Thyroid gland (tissue), 4 donors: Measurements from ENCODE around the gene AOC3.

Experiments
- CTCF ChIP-seq, 6 experiments: fragments of 200-600 bp in 3 of 6; fragments of 450-650 bp in 3 of 6; sonication (generic) in 3 of 6; IDR thresholded peaks; one replicate each; pipeline ENCODE4 v1.5.1; 2016 to 2019; ENCODE audit warnings: antibody characterized with exemption in 6 of 6, mild to moderate bottlenecking in 2 of 6, inconsistent platforms in 1 of 6, moderate library complexity in 1 of 6
- POLR2A ChIP-seq, 2 donors: fragments of 450-650 bp; IDR thresholded peaks; one replicate each; pipeline ENCODE4 v1.6.1; 2017; ENCODE audit warnings: antibody characterized with exemption in 2 of 2, mild to moderate bottlenecking in 2 of 2, moderate library complexity in 1 of 2

- TF ChIP-seq POLR2A (IDR thresholded peaks at IDR 0.05) = no peak
- no peak for TF ChIP-seq CTCF (IDR thresholded peaks at IDR 0.05)
These were observed 26.0 kb downstream of the AOC3 start for GRCh38 chr17:42877037-42877436.
